OCI-LY7 (cell line): ENCODE data around the gene LBR. TPM values are rescaled to one million over a fixed set of nuclear protein-coding genes. Genes with fewer than 3 reads are reported as not detected.

Experiments used
- BruUV-seq: library from RNA; stranded (reverse); fragments of 400-500 nt; replicated peaks from 2 replicates; lab custom pipeline; 2021; lab: Mats Ljungman, UMichigan
- CTCF ChIA-PET: fragments of 300-600 bp; sonication (Branson Sonifier 250); formaldehyde crosslinking; loops from one replicate; lab custom pipeline; 2022; ENCODE audit warnings: antibody characterized with exemption; ENCODE audit not compliant: unreplicated experiment; lab: Charles Lee
- POLR2A ChIA-PET: fragments of 300-600 bp; sonication (Branson Sonifier 250); formaldehyde crosslinking; loops from one replicate; lab custom pipeline; 2022; ENCODE audit warnings: antibody characterized with exemption; lab: Charles Lee
- DNase-seq: peaks from one replicate; pipeline ENCODE4 v3.0.0-alpha.2; 2015; ENCODE audit warnings: low spot score
- H2AFZ ChIP-seq: fragments of 200-600 bp; sonication (generic), shearing (Covaris generic); 2 replicates; pipeline ENCODE4 v1.6.1; 2014; ENCODE audit warnings: mild to moderate bottlenecking, antibody characterized with exemption, low read length, moderate library complexity
- H3K27ac ChIP-seq: fragments of 200-600 bp; sonication (generic); 2 replicates; pipeline ENCODE4 v1.5.1; 2014; ENCODE audit warnings: mixed run types, low read depth, mild to moderate bottlenecking, moderate library complexity, low read length, inconsistent platforms; ENCODE audit not compliant: poor library complexity, severe bottlenecking
- H3K36me3 ChIP-seq: fragments of 200-600 bp; sonication (generic); 2 replicates; pipeline ENCODE4 v1.6.1; 2014; ENCODE audit warnings: mild to moderate bottlenecking, antibody characterized with exemption, low read length, moderate library complexity, mixed read lengths; ENCODE audit not compliant: insufficient read depth
- H3K4me1 ChIP-seq: fragments of 200-600 bp; sonication (generic); 2 replicates; pipeline ENCODE4 v1.5.1; 2014; ENCODE audit warnings: mild to moderate bottlenecking, low read length; ENCODE audit not compliant: insufficient read depth, poor library complexity, severe bottlenecking
- H3K4me2 ChIP-seq: fragments of 200-600 bp; sonication (generic); 2 replicates; pipeline ENCODE4 v1.6.1; 2014; ENCODE audit warnings: mild to moderate bottlenecking, low read length
- H3K4me3 ChIP-seq: fragments of 200-600 bp; sonication (generic); 2 replicates; pipeline ENCODE4 v1.5.1; 2014; ENCODE audit warnings: mild to moderate bottlenecking, low read depth, low read length; ENCODE audit not compliant: poor library complexity, severe bottlenecking
- H3K79me2 ChIP-seq: fragments of 200-600 bp; sonication (generic); 2 replicates; pipeline ENCODE4 v1.6.1; 2016; ENCODE audit warnings: low read depth, mild to moderate bottlenecking, low read length, moderate library complexity, mixed read lengths; ENCODE audit not compliant: insufficient read depth
- H3K9me2 ChIP-seq: fragments of 200-600 bp; sonication (generic); 2 replicates; pipeline ENCODE4 v1.6.1; 2016; ENCODE audit warnings: mild to moderate bottlenecking, low read length, mixed read lengths; ENCODE audit not compliant: insufficient read depth
- H3K9me3 ChIP-seq: fragments of 200-600 bp; sonication (generic); 2 replicates; pipeline ENCODE4 v1.6.1; 2014; ENCODE audit warnings: mild to moderate bottlenecking, mixed run types, low read length, mixed read lengths
- H4K20me1 ChIP-seq: fragments of 200-600 bp; sonication (generic); 2 replicates; pipeline ENCODE4 v1.6.1; 2014; ENCODE audit warnings: mild to moderate bottlenecking, antibody characterized with exemption, low read length, moderate library complexity, mixed read lengths; ENCODE audit not compliant: insufficient read depth
- EZH2phosphoT487 ChIP-seq: fragments of 200-600 bp; sonication (generic); IDR thresholded peaks from 2 replicates; pipeline ENCODE4 v1.6.1; 2018; ENCODE audit warnings: low read depth, borderline replicate concordance, mild to moderate bottlenecking, mixed run types, antibody characterized with exemption, low read length, moderate library complexity, mixed read lengths
- intact Hi-C: fragments of 100-400 bp; cut with micrococcal nuclease; formaldehyde crosslinking; loops from one replicate; pipeline ENCODE4 v1.10.0; 2022; ENCODE audit not compliant: unreplicated experiment
- total RNA-seq, 2 experiments: library from RNA; depleted of rRNA in 1 of 2; stranded (reverse); fragments of >200 nt in 1 of 2; shearing (Covaris generic) in 1 of 2; gene quantifications; 2 replicates each; pipeline ENCODE4 v1.2.3, GENCODE V29; 2014 to 2022
- TF ChIP-seq, protein P1 (sequence below): fragments of 200-600 bp; sonication (generic); conservative IDR thresholded peaks from 2 replicates; pipeline ENCODE4 v1.5.1; 2014; ENCODE audit warnings: mild to moderate bottlenecking, antibody characterized with exemption, low read length, moderate library complexity, mixed read lengths

Gene LBR
- total RNA-seq, 2 experiments from 2014 or later = 117 to 288 TPM

DNA sequence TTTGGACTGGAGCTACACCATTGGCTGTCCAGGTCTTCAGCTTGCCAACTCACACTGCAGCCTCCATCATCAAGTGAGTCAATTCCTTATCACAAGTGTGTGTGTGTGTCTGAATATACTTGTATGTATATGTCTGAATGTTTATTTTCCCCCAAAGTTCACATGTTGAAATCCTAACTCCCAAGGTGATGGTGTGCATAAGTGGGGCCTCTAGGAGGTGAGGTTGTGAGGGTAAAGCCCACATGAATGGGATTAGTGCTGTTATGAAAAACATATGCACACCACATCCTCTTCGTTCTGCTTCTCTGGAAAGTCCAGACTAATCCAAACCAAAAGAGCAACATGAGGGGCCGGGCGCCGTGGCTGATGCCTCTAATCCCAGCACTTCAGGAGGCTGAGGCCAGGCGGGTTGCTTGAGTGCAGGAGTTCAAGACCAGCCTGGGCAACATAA lies 48.7 kb upstream of the LBR start:
- DNase-seq = no peak
- Histone ChIP-seq H3K4me3 (no peak overlapping the region), H3K36me3 (no peaks in the 10 kb centered on the region), H3K9me3 (no peaks in the 10 kb centered on the region), H3K27ac (no peak overlapping the region), H4K20me1 (no peaks in the 10 kb centered on the region), H3K79me2 (no peaks in the 10 kb centered on the region), H3K9me2 (no peaks in the 10 kb centered on the region), H3K4me2 (no peak overlapping the region), H2AFZ (no peak overlapping the region), H3K4me1 (peaks cover 70% of the 10 kb centered on the region)
- POLR2A ChIA-PET = interaction anchor here (0.6 to 7.3 kb wide), 4 partner anchors 8 to 296 kb away, joined by 3 to 51 read pairs (median 3); no protein-coding TSS in a partner anchor
- intact Hi-C loops = no loop called here
- CTCF ChIA-PET = interaction anchor here (0.9 to 1.4 kb wide), 2 partner anchors 9 to 301 kb away, joined by 3 read pairs; partner anchors contain the start of gene SRP9
- no TSS peak for BruUV-seq
- TF ChIP-seq, protein P1, sequence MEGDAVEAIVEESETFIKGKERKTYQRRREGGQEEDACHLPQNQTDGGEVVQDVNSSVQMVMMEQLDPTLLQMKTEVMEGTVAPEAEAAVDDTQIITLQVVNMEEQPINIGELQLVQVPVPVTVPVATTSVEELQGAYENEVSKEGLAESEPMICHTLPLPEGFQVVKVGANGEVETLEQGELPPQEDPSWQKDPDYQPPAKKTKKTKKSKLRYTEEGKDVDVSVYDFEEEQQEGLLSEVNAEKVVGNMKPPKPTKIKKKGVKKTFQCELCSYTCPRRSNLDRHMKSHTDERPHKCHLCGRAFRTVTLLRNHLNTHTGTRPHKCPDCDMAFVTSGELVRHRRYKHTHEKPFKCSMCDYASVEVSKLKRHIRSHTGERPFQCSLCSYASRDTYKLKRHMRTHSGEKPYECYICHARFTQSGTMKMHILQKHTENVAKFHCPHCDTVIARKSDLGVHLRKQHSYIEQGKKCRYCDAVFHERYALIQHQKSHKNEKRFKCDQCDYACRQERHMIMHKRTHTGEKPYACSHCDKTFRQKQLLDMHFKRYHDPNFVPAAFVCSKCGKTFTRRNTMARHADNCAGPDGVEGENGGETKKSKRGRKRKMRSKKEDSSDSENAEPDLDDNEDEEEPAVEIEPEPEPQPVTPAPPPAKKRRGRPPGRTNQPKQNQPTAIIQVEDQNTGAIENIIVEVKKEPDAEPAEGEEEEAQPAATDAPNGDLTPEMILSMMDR = no peak
- no peak for TF ChIP-seq EZH2phosphoT487

DNA sequence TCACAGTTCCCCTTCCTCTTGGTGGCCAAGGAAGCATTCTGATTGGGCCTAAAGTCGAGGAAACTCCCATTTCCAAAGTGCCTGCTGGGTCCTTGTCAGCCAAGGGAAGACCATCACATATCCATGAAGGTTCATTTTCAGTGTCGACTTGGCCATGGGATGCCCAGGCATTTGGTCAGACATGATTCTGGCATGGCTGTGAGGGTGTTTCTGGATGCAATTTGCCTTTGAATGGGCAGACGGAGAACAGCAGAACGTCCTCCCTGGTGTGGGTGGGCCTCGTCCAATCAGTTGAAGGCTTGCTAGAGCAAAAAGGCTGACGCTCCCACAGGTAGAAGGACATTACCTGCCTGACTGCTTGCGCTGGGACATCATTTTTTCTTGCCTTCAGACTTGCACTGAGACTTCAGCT lies 48.3 kb upstream of the LBR start:
- no peaks in the 10 kb centered on the region for H4K20me1 ChIP-seq
- intact Hi-C loops = no loop called here
- CTCF ChIA-PET = interaction anchor here (0.9 to 1.4 kb wide), 2 partner anchors 9 to 301 kb away, joined by 3 read pairs; partner anchors contain the start of gene SRP9
- no peaks in the 10 kb centered on the region for H3K36me3 ChIP-seq
- POLR2A ChIA-PET = interaction anchor here (0.6 kb wide), 1 partner anchor 31 kb away, joined by 3 read pairs; no protein-coding TSS in a partner anchor
- H3K9me2 ChIP-seq = no peaks in the 10 kb centered on the region
- H3K4me1 ChIP-seq = peaks cover 65% of the 10 kb centered on the region
- no peaks in the 10 kb centered on the region for H3K79me2 ChIP-seq
- TF ChIP-seq, protein P1 = no peak
- no peak for TF ChIP-seq EZH2phosphoT487
- H3K9me3 ChIP-seq = no peaks in the 10 kb centered on the region
- no TSS peak for BruUV-seq
- H2AFZ ChIP-seq = no peak overlapping the region
- no peak overlapping the region for H3K27ac ChIP-seq
- no peak overlapping the region for H3K4me2 ChIP-seq
- H3K4me3 ChIP-seq = no peak overlapping the region
- DNase-seq = no peak
